Fibroblast of lung (primary cell): ENCODE data around the gene TCAIM. TPM values are rescaled to one million over a fixed set of nuclear protein-coding genes. Genes with fewer than 3 reads are reported as not detected.

ENCODE experiments used
- DNase-seq, 2 donors: peaks; one replicate each; pipeline versions ENCODE4 v3.0.0 to v3.0.0-alpha.2; 2010; ENCODE audit warnings: low read depth in 2 of 2
- H2AFZ ChIP-seq: 2 replicates; pipeline ENCODE4 v1.5.1; 2012; ENCODE audit warnings: low read length, control low read depth, inconsistent platforms
- H3K27ac ChIP-seq: 2 replicates; pipeline ENCODE4 v1.5.1; 2011; ENCODE audit warnings: low read length, control low read depth; ENCODE audit not compliant: insufficient read depth
- H3K27me3 ChIP-seq: 2 replicates; pipeline ENCODE4 v1.5.1; 2011; ENCODE audit warnings: mild to moderate bottlenecking, low read length; ENCODE audit not compliant: control insufficient read depth, insufficient read depth
- H3K36me3 ChIP-seq: 2 replicates; pipeline ENCODE4 v1.5.1; 2011; ENCODE audit warnings: low read length; ENCODE audit not compliant: control insufficient read depth, insufficient read depth
- H3K4me1 ChIP-seq: 2 replicates; pipeline ENCODE4 v1.5.1; 2011; ENCODE audit warnings: low read length; ENCODE audit not compliant: control insufficient read depth, insufficient read depth; ENCODE audit errors: extremely low read depth
- H3K4me2 ChIP-seq: 2 replicates; pipeline ENCODE4 v1.5.1; 2011; ENCODE audit warnings: low read length, control low read depth; ENCODE audit not compliant: insufficient read depth; ENCODE audit errors: extremely low read depth
- H3K4me3 ChIP-seq, 4 experiments: fragments of 200-600 bp in 1 of 4; sonication (generic) in 1 of 4; replicated peaks in 1 of 4; 2 replicates each; pipeline ENCODE4 v1.5.1; 2011 to 2016; ENCODE audit warnings: low read length in 4 of 4, low read depth in 3 of 4, mild to moderate bottlenecking in 3 of 4, control low read depth in 2 of 4, inconsistent platforms in 1 of 4, mixed read lengths in 1 of 4; ENCODE audit not compliant: insufficient read depth in 1 of 4; ENCODE audit errors: control extremely low read depth in 1 of 4
- H3K79me2 ChIP-seq: 2 replicates; pipeline ENCODE4 v1.5.1; 2012; ENCODE audit warnings: mild to moderate bottlenecking, low read length, inconsistent platforms; ENCODE audit not compliant: control insufficient read depth, insufficient read depth
- H3K9ac ChIP-seq: 2 replicates; pipeline ENCODE4 v1.5.1; 2011; ENCODE audit warnings: mild to moderate bottlenecking, low read length, control low read depth; ENCODE audit not compliant: insufficient read depth
- H3K9me3 ChIP-seq: 2 replicates; pipeline ENCODE4 v1.5.1; 2012; ENCODE audit warnings: low read depth, low read length; ENCODE audit not compliant: control insufficient read depth, insufficient read depth
- H4K20me1 ChIP-seq: 2 replicates; pipeline ENCODE4 v1.5.1; 2011; ENCODE audit warnings: low read length; ENCODE audit not compliant: control insufficient read depth, insufficient read depth; ENCODE audit errors: extremely low read depth
- EZH2 ChIP-seq: IDR thresholded peaks from 2 replicates; pipeline ENCODE4 v1.5.1; 2012; ENCODE audit warnings: low read length, control low read depth, mild to moderate bottlenecking; ENCODE audit errors: missing control alignments
- polyA plus RNA-seq, 2 donors: library from polyadenylated mRNA; depleted of rRNA in 1 of 2; stranded (reverse) in 1 of 2; unstranded in 1 of 2; fragments of >200 nt; gene quantifications; 2 replicates each; pipeline ENCODE4 v1.2.1, GENCODE V29; 2011 to 2012; ENCODE audit warnings: missing spikeins in 1 of 2
- total RNA-seq: library from RNA; depleted of rRNA; stranded (reverse); fragments of >200 nt; gene quantifications from 2 replicates; pipeline ENCODE4 v1.2.1, GENCODE V29; 2014
- TF ChIP-seq, protein P1 (sequence below), 2 donors: IDR thresholded peaks in 1 of 2; conservative IDR thresholded peaks in 1 of 2; 1 replicate in 1 of 2; 2 replicates in 1 of 2; pipeline ENCODE4 v1.5.1; 2011 to 2012; ENCODE audit warnings: low read length in 2 of 2, control low read depth in 1 of 2, inconsistent platforms in 1 of 2, low read depth in 1 of 2, mild to moderate bottlenecking in 1 of 2

Gene TCAIM
- total and polyA plus RNA-seq, 2 donors (not counting 1 experiment from before 2014, with no cell fraction given), result 29.8 to 46.6 TPM

- TF ChIP-seq, protein P1, sequence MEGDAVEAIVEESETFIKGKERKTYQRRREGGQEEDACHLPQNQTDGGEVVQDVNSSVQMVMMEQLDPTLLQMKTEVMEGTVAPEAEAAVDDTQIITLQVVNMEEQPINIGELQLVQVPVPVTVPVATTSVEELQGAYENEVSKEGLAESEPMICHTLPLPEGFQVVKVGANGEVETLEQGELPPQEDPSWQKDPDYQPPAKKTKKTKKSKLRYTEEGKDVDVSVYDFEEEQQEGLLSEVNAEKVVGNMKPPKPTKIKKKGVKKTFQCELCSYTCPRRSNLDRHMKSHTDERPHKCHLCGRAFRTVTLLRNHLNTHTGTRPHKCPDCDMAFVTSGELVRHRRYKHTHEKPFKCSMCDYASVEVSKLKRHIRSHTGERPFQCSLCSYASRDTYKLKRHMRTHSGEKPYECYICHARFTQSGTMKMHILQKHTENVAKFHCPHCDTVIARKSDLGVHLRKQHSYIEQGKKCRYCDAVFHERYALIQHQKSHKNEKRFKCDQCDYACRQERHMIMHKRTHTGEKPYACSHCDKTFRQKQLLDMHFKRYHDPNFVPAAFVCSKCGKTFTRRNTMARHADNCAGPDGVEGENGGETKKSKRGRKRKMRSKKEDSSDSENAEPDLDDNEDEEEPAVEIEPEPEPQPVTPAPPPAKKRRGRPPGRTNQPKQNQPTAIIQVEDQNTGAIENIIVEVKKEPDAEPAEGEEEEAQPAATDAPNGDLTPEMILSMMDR (conservative IDR thresholded peaks at IDR 0.05 in 1 of 2, IDR thresholded peaks at IDR 0.05 in 1 of 2; ENCODE audit: low read depth in 1 of 2, low read length in 2 of 2), result no peak
- no peak for TF ChIP-seq EZH2
- Histone ChIP-seq H3K27ac (peak overlapping the region; percentile 79), H3K9ac (peak overlapping the region; percentile 76), H3K4me1 (peaks cover 10% of the 10 kb centered on the region), H2AFZ (no peak overlapping the region), H3K27me3 (no peaks in the 10 kb centered on the region), H3K4me2 (peak overlapping the region; percentile 29), H3K36me3 (no peaks in the 10 kb centered on the region), H3K9me3 (no peaks in the 10 kb centered on the region), H3K79me2 (peaks cover 17% of the 10 kb centered on the region), H4K20me1 (no peaks in the 10 kb centered on the region), H3K4me3 (peak overlapping the region; percentile 77 to 97 (median 86))
- no peak for DNase-seq
Measured at GRCh38 chr3:44339181-44340057, 853 bp downstream of the TCAIM start.

GRCh38 chr3:44340058-44340395 is 1.5 kb downstream of the TCAIM start:
- no peak overlapping the region for H2AFZ ChIP-seq

GRCh38 chr3:44342176-44342790 is 3.7 kb downstream of the TCAIM start:
- DNase-seq, result peak; percentile 81 to 89
- Histone ChIP-seq H3K4me3 (peak overlapping the region in 1 of 4 experiments; percentile 12), H3K79me2 (peaks cover 17% of the 10 kb centered on the region), H3K36me3 (no peaks in the 10 kb centered on the region), H3K9ac (no peak overlapping the region), H3K27ac (peak overlapping the region; percentile 48), H3K4me2 (peak overlapping the region; percentile 77), H3K4me1 (peaks cover 10% of the 10 kb centered on the region), H3K27me3 (no peaks in the 10 kb centered on the region), H4K20me1 (no peaks in the 10 kb centered on the region), H3K9me3 (no peaks in the 10 kb centered on the region), H2AFZ (no peak overlapping the region)
- no peak for TF ChIP-seq EZH2
- TF ChIP-seq, protein P1 (conservative IDR thresholded peaks at IDR 0.05 in 1 of 2, IDR thresholded peaks at IDR 0.05 in 1 of 2; ENCODE audit: low read depth in 1 of 2, low read length in 2 of 2), result no peak

More at GRCh38 chr3:44340058-44340395, 1.5 kb downstream of the TCAIM start:
- Histone ChIP-seq H3K4me1 (peaks cover 10% of the 10 kb centered on the region), H3K4me2 (peak overlapping the region; percentile 29), H3K36me3 (no peaks in the 10 kb centered on the region), H3K4me3 (peak overlapping the region; percentile 77 to 97 (median 86)), H3K27me3 (no peaks in the 10 kb centered on the region), H3K79me2 (peaks cover 17% of the 10 kb centered on the region), H3K27ac (no peak overlapping the region), H3K9ac (no peak overlapping the region), H3K9me3 (no peaks in the 10 kb centered on the region), H4K20me1 (no peaks in the 10 kb centered on the region)
- no peak for DNase-seq
- TF ChIP-seq EZH2, result no peak
- TF ChIP-seq, protein P1 (conservative IDR thresholded peaks at IDR 0.05 in 1 of 2, IDR thresholded peaks at IDR 0.05 in 1 of 2; ENCODE audit: low read depth in 1 of 2, low read length in 2 of 2), result no peak
